Breast epithelium (tissue), 4 donors: ENCODE data around the gene SCAF4. TPM values are rescaled to one million over a fixed set of nuclear protein-coding genes. Genes with fewer than 3 reads are reported as not detected.

Experiments used
- DNase-seq, 2 donors: peaks; one replicate each; pipeline ENCODE4 v3.0.0-alpha.2; 2019; ENCODE audit warnings: low spot score in 2 of 2
- H3K27ac ChIP-seq, 2 donors: fragments of 200-600 bp; sonication (generic) in 1 of 2; one replicate each; pipeline ENCODE4 v1.5.1; 2016 to 2019; ENCODE audit warnings: mild to moderate bottlenecking in 1 of 2
- H3K27me3 ChIP-seq, 2 donors: fragments of 200-600 bp; sonication (generic) in 1 of 2; one replicate each; pipeline versions ENCODE4 v1.5.1 to v1.6.0; 2017 to 2019; ENCODE audit warnings: control low read depth in 1 of 2, mild to moderate bottlenecking in 1 of 2
- H3K36me3 ChIP-seq: fragments of 200-600 bp; one replicate; pipeline ENCODE4 v1.5.1; 2019
- H3K4me1 ChIP-seq, 2 donors: fragments of 200-600 bp; sonication (generic); one replicate each; pipeline ENCODE4 v1.5.1; 2016 to 2019; ENCODE audit warnings: control low read depth in 1 of 2
- H3K4me3 ChIP-seq, 3 donors: fragments of 200-600 bp; sonication (generic); 1 replicate in 2 of 3; 2 replicates in 1 of 3; pipeline ENCODE4 v1.5.1; 2016 to 2019; ENCODE audit warnings: mild to moderate bottlenecking in 3 of 3, moderate library complexity in 2 of 3
- H3K9me3 ChIP-seq, 2 donors: fragments of 200-600 bp; sonication (generic) in 1 of 2; one replicate each; pipeline ENCODE4 v1.5.1; 2016 to 2019; ENCODE audit warnings: control low read depth in 1 of 2
- POLR2A ChIP-seq: fragments of 450-650 bp; IDR thresholded peaks from one replicate; pipeline ENCODE4 v1.6.1; 2016; ENCODE audit warnings: antibody characterized with exemption, mild to moderate bottlenecking, moderate library complexity
- POLR2AphosphoS5 ChIP-seq, 3 donors: sonication (generic); formaldehyde crosslinking; IDR thresholded peaks; one replicate each; pipeline ENCODE4 v1.6.1; 2017; ENCODE audit warnings: antibody characterized with exemption in 3 of 3
- intact Hi-C: fragments of 100-400 bp; cut with DNase I; formaldehyde crosslinking; loops from one replicate; pipeline ENCODE4 v1.15.1; 2023; ENCODE audit warnings: low total_unique reads
- total RNA-seq, 3 donors: library from RNA; depleted of rRNA; stranded (reverse); fragments of >200 nt; gene quantifications; one replicate each; pipeline ENCODE4 v1.1.0, GENCODE V29; 2016
- TF ChIP-seq, protein P1 (sequence below), 3 donors: fragments of 450-650 bp; IDR thresholded peaks; one replicate each; pipeline ENCODE4 v1.5.1; 2016 to 2017; ENCODE audit warnings: antibody characterized with exemption in 3 of 3, mild to moderate bottlenecking in 3 of 3, moderate library complexity in 3 of 3

The SCAF4 gene
- total RNA-seq, 3 donors from 2014 or later: 17.4 to 22.8 (median 18.4) TPM

DNA sequence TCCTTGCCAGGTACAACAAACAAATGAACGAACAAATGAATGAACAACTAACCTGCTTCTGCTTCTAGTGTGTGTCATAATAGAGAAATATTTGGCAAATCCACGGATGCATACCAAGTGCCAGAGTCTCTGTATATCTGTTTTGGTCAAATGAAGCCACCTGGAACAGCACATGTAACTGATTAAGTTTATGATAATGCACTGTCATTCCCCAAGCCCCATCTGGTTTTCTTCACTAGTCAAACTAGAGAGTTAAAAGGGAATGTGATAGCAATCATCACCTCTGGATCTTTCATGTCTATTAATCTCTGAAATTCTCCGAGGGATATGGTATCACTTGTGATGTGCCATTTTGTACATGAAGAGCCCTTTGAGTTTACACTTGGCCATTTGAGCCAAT lies 21.0 kb upstream of the SCAF4 start:
- H3K4me1 ChIP-seq: no peaks in the 10 kb centered on the region
- H3K4me3 ChIP-seq: no peak overlapping the region
- TF ChIP-seq POLR2A: no peak
- TF ChIP-seq POLR2AphosphoS5 (IDR thresholded peaks at IDR 0.05): no peak
- TF ChIP-seq, protein P1, sequence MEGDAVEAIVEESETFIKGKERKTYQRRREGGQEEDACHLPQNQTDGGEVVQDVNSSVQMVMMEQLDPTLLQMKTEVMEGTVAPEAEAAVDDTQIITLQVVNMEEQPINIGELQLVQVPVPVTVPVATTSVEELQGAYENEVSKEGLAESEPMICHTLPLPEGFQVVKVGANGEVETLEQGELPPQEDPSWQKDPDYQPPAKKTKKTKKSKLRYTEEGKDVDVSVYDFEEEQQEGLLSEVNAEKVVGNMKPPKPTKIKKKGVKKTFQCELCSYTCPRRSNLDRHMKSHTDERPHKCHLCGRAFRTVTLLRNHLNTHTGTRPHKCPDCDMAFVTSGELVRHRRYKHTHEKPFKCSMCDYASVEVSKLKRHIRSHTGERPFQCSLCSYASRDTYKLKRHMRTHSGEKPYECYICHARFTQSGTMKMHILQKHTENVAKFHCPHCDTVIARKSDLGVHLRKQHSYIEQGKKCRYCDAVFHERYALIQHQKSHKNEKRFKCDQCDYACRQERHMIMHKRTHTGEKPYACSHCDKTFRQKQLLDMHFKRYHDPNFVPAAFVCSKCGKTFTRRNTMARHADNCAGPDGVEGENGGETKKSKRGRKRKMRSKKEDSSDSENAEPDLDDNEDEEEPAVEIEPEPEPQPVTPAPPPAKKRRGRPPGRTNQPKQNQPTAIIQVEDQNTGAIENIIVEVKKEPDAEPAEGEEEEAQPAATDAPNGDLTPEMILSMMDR (IDR thresholded peaks at IDR 0.05): no peak
- intact Hi-C loops: no loop called here
- no peaks in the 10 kb centered on the region for H3K27me3 ChIP-seq
- no peak overlapping the region for H3K27ac ChIP-seq
- no peaks in the 10 kb centered on the region for H3K36me3 ChIP-seq
- no peak for DNase-seq
- H3K9me3 ChIP-seq: no peaks in the 10 kb centered on the region

DNA sequence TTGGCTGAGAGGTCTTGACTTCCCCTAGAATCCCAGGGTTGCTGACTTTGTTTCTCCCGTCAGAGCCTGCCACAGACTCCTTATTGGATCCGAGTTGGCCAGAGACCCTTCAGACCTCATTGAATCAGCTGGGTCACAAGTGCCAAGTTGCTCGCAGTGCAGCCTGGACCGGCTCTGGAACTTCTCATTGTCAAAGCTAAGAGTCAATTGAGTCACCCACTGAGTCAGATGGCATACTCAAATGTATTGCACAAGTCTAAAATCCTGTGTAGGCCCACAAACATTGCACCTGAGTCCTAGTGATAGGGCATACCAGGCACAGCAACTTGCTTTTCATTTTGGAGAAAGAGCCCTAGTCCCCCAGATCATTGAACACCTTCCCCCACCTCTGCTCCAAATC lies 20.4 kb upstream of the SCAF4 start:
- intact Hi-C loops: no loop called here
- no peaks in the 10 kb centered on the region for H3K9me3 ChIP-seq
- H3K36me3 ChIP-seq: no peaks in the 10 kb centered on the region
- no peaks in the 10 kb centered on the region for H3K27me3 ChIP-seq
- no peak overlapping the region for H3K27ac ChIP-seq
- H3K4me1 ChIP-seq: no peaks in the 10 kb centered on the region
- no peak for TF ChIP-seq POLR2AphosphoS5 (IDR thresholded peaks at IDR 0.05)
- TF ChIP-seq, protein P1 (IDR thresholded peaks at IDR 0.05): no peak
- TF ChIP-seq POLR2A: no peak
- no peak overlapping the region for H3K4me3 ChIP-seq
- DNase-seq: no peak

DNA sequence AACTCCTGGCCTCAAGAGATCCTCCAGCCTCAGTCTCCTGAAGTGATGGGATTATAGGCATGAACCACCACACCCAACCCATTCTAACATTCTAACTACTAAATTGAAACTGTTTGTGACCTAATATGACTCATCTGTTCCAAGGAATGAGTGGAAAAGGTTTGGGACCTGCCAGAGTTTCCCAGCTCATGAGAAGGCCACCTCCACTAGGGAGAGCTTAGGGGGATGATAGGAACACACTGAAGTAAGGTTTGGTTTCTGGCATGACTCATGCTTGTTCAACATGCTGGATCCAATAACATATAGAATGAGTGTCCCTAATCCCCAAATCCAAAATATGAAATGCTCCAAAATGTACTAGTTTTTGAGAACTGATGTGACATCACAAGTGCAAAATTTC lies 18.9 kb upstream of the SCAF4 start:
- Histone ChIP-seq H3K4me3 (no peak overlapping the region), H3K27me3 (no peaks in the 10 kb centered on the region), H3K4me1 (no peaks in the 10 kb centered on the region), H3K9me3 (no peaks in the 10 kb centered on the region), H3K27ac (no peak overlapping the region), H3K36me3 (no peaks in the 10 kb centered on the region)
- intact Hi-C loops: no loop called here
- DNase-seq: no peak
- TF ChIP-seq POLR2AphosphoS5 (IDR thresholded peaks at IDR 0.05): no peak
- TF ChIP-seq, protein P1 (IDR thresholded peaks at IDR 0.05): no peak
- TF ChIP-seq POLR2A: no peak

DNA sequence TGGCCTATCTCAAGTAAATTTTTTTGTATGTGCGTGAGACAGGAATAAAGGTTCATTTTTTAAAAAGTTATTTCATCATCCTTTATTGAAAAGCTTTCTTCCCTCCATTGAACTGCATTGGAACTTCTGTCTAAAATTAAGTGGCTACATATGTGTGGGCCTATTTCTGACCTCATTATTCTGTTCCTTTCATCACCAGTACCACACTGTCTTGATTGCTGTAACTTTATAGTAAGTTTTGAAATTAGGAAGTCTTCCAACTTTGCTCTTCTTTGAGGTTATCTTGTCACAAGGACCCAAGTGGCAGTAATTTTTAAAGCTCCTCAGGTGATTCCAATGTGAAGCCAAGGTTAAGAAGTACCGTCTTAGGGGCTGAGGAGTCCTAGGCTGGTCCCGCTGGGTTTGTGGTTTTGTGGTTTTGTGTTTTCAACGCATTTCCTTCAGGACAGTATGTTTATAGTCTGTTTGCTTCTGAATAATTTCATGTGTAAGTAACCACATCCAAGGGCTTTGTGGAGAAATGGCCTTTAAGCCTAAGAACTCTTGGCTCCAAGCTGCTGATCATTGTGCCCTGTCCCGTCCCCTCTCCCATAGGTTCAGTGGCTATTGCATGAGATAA lies 12.4 kb upstream of the SCAF4 start:
- Histone ChIP-seq H3K27ac (no peak overlapping the region), H3K4me3 (no peak overlapping the region), H3K27me3 (no peaks in the 10 kb centered on the region), H3K36me3 (no peaks in the 10 kb centered on the region), H3K9me3 (no peaks in the 10 kb centered on the region), H3K4me1 (no peaks in the 10 kb centered on the region)
- intact Hi-C loops: no loop called here
- TF ChIP-seq, protein P1 (IDR thresholded peaks at IDR 0.05): no peak
- no peak for DNase-seq

DNA sequence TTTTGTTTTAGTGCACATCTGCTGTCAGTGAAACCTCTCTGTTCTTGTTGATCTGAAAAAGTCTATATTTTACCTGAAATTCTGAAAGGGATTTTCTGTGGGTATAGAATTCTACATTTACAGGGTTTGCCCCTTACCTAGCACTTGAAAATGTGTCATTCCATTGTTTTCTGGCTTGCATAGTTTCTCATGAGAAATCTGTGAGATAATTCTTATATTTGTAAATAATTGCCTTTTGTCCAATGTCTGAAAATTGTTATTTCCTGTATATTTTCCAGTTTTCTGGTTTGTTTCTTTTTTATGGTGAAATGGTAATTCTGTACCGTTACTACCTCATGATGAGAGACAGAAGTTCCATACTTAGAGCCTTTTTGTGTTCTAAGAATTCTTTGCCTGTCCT lies 11.8 kb upstream of the SCAF4 start:
- Histone ChIP-seq H3K4me1 (no peaks in the 10 kb centered on the region), H3K36me3 (no peaks in the 10 kb centered on the region), H3K27ac (no peak overlapping the region), H3K9me3 (no peaks in the 10 kb centered on the region), H3K27me3 (no peaks in the 10 kb centered on the region), H3K4me3 (no peak overlapping the region)
- intact Hi-C loops: no loop called here
- TF ChIP-seq POLR2AphosphoS5 (IDR thresholded peaks at IDR 0.05): no peak
- TF ChIP-seq, protein P1 (IDR thresholded peaks at IDR 0.05): no peak
- TF ChIP-seq POLR2A: no peak
- no peak for DNase-seq
